IPS-15b (cell line): ENCODE measurements around the gene MACF1.
"Not testable (repeated sequence)": the region's sequence is repeated elsewhere in the genome, so short reads cannot be mapped to it uniquely, and the experiment has no call there.

ENCODE experiments used
- H3K27me3 ChIP-seq: one replicate; pipeline ENCODE4 v1.6.1; 2013; ENCODE audit warnings: low read length; ENCODE audit not compliant: control insufficient read depth, insufficient read depth
- H3K36me3 ChIP-seq: one replicate; pipeline ENCODE4 v1.6.1; 2013; ENCODE audit warnings: low read length; ENCODE audit not compliant: control insufficient read depth, insufficient read depth
- H3K4me1 ChIP-seq: one replicate; pipeline ENCODE4 v1.6.1; 2013; ENCODE audit warnings: mild to moderate bottlenecking, low read length; ENCODE audit not compliant: control insufficient read depth, insufficient read depth
- H3K4me3 ChIP-seq: one replicate; pipeline ENCODE4 v1.5.1; 2013; ENCODE audit warnings: low read depth, low read length
- H3K9ac ChIP-seq: one replicate; pipeline ENCODE4 v1.6.1; 2013; ENCODE audit warnings: low read depth, mild to moderate bottlenecking, low read length
- H3K9me3 ChIP-seq: one replicate; pipeline ENCODE4 v1.6.1; 2013; ENCODE audit warnings: mild to moderate bottlenecking, low read length; ENCODE audit not compliant: control insufficient read depth, insufficient read depth

Gene MACF1

DNA sequence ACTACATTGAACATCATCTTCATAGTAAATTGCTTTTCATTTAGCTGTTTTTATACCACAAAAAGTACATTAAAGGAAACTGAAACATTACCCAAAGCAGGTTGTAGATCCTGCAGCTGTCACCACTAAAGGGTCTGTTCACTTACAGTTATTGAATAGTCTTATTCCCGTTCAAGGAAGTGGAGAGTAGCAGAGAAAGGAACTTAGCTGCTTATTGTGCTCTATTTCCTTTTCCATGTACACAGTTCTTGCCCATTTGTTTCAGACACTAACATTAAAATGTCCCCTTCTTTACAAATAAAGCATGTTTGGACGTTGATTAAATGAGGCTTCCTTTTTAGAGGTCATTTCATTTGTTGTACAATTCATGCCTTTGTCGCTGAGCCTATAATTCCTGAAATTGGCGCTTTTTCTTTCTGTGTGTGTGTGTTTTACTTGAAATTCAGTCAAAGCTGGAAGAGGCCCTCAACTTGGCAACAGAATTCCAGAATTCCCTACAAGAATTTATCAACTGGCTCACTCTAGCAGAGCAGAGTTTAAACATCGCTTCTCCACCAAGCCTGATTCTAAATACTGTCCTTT is 242.6 kb downstream of the MACF1 start:
- Histone ChIP-seq H3K4me1 (no peaks in the 10 kb centered on the region), H3K9ac (no peak overlapping the region), H3K36me3 (peaks cover 24% of the 10 kb centered on the region), H3K9me3 (no peaks in the 10 kb centered on the region), H3K27me3 (no peaks in the 10 kb centered on the region), H3K4me3 (no peak overlapping the region)

- H3K36me3 ChIP-seq: peaks cover 44% of the 10 kb centered on the region
- H3K9ac ChIP-seq, H3K27me3 ChIP-seq, H3K9me3 ChIP-seq, H3K4me1 ChIP-seq, H3K4me3 ChIP-seq: not testable (repeated sequence)
These were observed 245.5 kb downstream of the MACF1 start for GRCh38 chr1:39450041-39450440.

- H3K9me3 ChIP-seq: no peaks in the 10 kb centered on the region
- no peak overlapping the region for H3K9ac ChIP-seq
- H3K36me3 ChIP-seq: peaks cover 44% of the 10 kb centered on the region
- H3K4me1 ChIP-seq: no peaks in the 10 kb centered on the region
- H3K4me3 ChIP-seq: no peak overlapping the region
- H3K27me3 ChIP-seq: no peaks in the 10 kb centered on the region
These were observed 246.6 kb downstream of the MACF1 start for GRCh38 chr1:39450956-39451606.

DNA sequence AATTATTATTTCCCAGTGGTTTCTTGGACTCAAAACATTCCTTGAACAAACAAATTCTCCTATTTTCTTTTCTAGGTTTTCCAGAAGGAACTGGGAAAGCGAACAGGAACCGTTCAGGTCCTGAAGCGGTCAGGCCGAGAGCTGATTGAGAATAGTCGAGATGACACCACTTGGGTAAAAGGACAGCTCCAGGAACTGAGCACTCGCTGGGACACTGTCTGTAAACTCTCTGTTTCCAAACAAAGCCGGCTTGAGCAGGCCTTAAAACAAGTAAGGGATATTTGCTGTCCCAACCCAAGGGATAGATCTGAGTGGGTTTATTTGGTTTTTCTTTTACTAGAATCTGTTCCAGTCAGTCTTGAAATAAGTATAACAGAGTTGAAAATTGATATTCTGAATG is 247.6 kb downstream of the MACF1 start:
- Histone ChIP-seq H3K4me3 (no peak overlapping the region), H3K36me3 (peaks cover 52% of the 10 kb centered on the region), H3K27me3 (no peaks in the 10 kb centered on the region), H3K9me3 (no peaks in the 10 kb centered on the region), H3K9ac (no peak overlapping the region), H3K4me1 (no peaks in the 10 kb centered on the region)

DNA sequence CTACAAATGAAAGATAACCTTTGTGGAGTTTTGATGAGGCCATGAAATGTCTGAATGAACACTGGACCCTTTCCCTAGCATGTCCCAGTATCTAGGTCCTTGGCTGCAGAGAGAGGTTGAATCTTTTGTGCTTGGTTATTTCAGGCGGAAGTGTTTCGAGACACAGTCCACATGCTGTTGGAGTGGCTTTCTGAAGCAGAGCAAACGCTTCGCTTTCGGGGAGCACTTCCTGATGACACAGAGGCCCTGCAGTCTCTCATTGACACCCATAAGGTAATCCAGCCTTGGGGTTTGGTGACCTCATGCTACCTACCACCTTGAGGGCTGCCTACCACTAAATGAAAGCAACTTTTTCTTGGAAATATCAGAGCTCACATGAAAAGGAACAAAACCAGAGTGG is 248.0 kb downstream of the MACF1 start:
- Histone ChIP-seq H3K4me1 (no peaks in the 10 kb centered on the region), H3K4me3 (no peak overlapping the region), H3K9me3 (no peaks in the 10 kb centered on the region), H3K27me3 (no peaks in the 10 kb centered on the region), H3K36me3 (peaks cover 57% of the 10 kb centered on the region), H3K9ac (no peak overlapping the region)

GRCh38 chr1:39453603-39454002 is 249.1 kb downstream of the MACF1 start:
- no peak overlapping the region for H3K4me3 ChIP-seq
- peaks cover 67% of the 10 kb centered on the region for H3K36me3 ChIP-seq
- no peaks in the 10 kb centered on the region for H3K27me3 ChIP-seq
- H3K4me1 ChIP-seq: no peaks in the 10 kb centered on the region
- no peaks in the 10 kb centered on the region for H3K9me3 ChIP-seq
- no peak overlapping the region for H3K9ac ChIP-seq

DNA sequence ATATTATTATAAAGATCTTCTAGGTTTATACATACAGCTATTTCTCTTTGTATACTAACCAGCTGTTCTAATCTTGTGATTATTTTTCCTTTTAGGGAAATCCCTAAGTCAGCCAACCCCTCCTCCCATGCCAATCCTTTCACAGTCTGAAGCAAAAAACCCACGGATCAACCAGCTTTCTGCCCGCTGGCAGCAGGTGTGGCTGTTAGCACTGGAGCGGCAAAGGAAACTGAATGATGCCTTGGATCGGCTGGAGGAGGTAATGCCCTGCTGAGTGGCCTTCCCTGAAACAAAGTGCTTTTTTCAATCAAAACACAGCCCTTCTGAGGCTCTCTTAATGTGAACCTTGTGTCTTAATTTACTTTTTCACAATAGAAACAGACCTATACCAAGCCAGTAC is 254.5 kb downstream of the MACF1 start:
- Histone ChIP-seq H3K4me1 (no peaks in the 10 kb centered on the region), H3K27me3 (no peaks in the 10 kb centered on the region), H3K9ac (no peak overlapping the region), H3K9me3 (no peaks in the 10 kb centered on the region), H3K36me3 (peaks cover 63% of the 10 kb centered on the region), H3K4me3 (no peak overlapping the region)

DNA sequence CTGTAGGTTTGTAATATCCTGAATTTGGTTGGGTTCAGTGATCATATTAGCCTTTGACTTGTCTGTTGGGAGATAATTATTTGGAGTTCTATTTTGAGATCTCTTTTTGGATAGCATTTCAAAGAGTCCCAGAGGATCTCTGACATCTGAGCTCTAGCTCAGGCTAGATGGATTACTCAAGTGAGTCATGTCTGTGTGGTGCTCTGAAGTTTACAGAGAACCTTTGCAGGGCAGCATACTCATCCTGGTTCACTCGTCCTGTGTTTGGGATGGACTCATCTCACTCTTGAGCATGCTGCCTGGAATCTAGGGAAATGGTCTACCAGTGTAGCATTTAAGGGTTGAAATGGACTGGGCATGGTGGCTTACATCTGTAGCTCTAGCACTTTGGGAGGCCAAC is 257.6 kb downstream of the MACF1 start:
- Histone ChIP-seq H3K27me3 (no peaks in the 10 kb centered on the region), H3K4me3 (no peak overlapping the region), H3K9me3 (no peaks in the 10 kb centered on the region), H3K4me1 (no peaks in the 10 kb centered on the region), H3K9ac (no peak overlapping the region), H3K36me3 (peaks cover 41% of the 10 kb centered on the region)

DNA sequence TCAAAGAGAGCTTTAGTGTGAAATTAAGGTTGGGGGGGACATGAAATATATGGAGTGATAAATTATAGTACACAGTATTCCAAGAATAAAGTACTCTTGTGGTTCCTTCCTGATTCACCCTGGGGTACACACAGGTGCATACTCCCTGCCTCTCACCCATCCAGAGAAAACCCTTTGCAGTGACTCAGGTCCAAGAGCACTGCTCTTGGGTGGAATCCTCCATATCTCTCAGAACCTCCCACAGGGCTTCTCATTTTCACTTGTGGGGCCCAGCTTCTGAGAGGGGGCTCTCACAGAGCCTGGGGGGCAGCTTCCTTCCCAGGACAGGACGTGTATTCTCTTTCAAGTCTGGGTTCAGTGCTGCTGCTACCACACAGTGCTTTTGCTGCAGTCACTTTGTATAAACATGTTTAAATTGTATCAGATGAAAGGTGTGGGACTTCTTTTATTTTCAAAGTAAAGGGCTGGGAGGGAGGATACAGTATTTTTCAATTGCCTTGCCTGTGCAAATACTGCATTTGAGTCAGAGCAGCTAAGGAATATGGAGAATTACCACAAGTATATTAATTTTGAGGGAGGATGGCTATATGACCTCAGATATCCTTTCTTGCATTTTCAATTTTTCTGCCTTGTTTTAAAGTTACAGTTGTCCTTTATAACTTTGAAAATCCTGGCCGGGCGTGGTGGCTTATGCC is 262.1 kb downstream of the MACF1 start:
- Histone ChIP-seq H3K27me3 (no peaks in the 10 kb centered on the region), H3K4me3 (no peak overlapping the region), H3K36me3 (peaks cover 20% of the 10 kb centered on the region), H3K4me1 (no peaks in the 10 kb centered on the region), H3K9me3 (no peaks in the 10 kb centered on the region), H3K9ac (no peak overlapping the region)

- H3K4me1 ChIP-seq, H3K9me3 ChIP-seq, H3K4me3 ChIP-seq, H3K9ac ChIP-seq, H3K27me3 ChIP-seq: not testable (repeated sequence)
- H3K36me3 ChIP-seq: peaks cover 20% of the 10 kb centered on the region
These were observed 262.7 kb downstream of the MACF1 start for GRCh38 chr1:39467108-39467720.

GRCh38 chr1:39469150-39469549 is 264.7 kb downstream of the MACF1 start:
- Histone ChIP-seq H3K9ac (no peak overlapping the region), H3K36me3 (peaks cover 13% of the 10 kb centered on the region), H3K4me3 (no peak overlapping the region), H3K27me3 (no peaks in the 10 kb centered on the region), H3K4me1 (no peaks in the 10 kb centered on the region), H3K9me3 (no peaks in the 10 kb centered on the region)

GRCh38 chr1:39470040-39470439 is 265.5 kb downstream of the MACF1 start:
- no peak overlapping the region for H3K4me3 ChIP-seq
- H3K9me3 ChIP-seq: no peaks in the 10 kb centered on the region
- no peaks in the 10 kb centered on the region for H3K4me1 ChIP-seq
- H3K9ac ChIP-seq: no peak overlapping the region
- H3K27me3 ChIP-seq: no peaks in the 10 kb centered on the region
- H3K36me3 ChIP-seq: peaks cover 13% of the 10 kb centered on the region
